Measurements from ENCODE around the gene POSTN.

DNA sequence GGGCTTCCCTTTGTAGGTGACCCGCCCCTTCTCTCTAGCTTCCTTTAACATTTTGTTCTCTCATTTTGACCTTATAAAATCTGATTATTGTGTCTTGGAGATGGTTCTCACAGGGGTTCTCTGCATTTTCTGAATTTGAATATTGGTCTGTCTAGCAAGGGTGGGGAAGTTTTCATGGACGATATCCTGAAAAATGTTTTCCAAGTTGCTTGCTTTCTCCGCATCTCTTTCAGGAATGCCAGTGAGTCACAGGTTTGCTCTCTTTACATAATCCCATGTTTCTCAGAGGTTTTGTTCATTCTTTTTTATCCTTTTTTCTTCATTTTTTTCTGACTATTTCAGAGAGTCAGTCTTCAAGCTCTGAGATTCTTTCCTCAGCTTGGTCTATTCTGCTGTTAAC, 53.6 kb downstream of the POSTN start:
- TF ChIP-seq SP4 (IDR thresholded peaks at IDR 0.05; ENCODE audit: low read length) (no peak), BCL11A (IDR thresholded peaks at IDR 0.05; ENCODE audit: low read depth in 2 of 2, low read length in 2 of 2) (no peak), HDAC2 (IDR thresholded peaks at IDR 0.05; ENCODE audit: borderline replicate concordance in 1 of 2, low read depth in 2 of 2, low read length in 2 of 2) (no peak), MAFK (IDR thresholded peaks at IDR 0.05; ENCODE audit: low read depth, low read length) (no peak), SP2 (IDR thresholded peaks at IDR 0.05; ENCODE audit: low read length) (no peak), POLR2A (IDR thresholded peaks at IDR 0.05; ENCODE audit: control extremely low read depth in 1 of 2, low read depth in 2 of 2, low read length in 2 of 2) (no peak)
- TF ChIP-seq, protein P1, sequence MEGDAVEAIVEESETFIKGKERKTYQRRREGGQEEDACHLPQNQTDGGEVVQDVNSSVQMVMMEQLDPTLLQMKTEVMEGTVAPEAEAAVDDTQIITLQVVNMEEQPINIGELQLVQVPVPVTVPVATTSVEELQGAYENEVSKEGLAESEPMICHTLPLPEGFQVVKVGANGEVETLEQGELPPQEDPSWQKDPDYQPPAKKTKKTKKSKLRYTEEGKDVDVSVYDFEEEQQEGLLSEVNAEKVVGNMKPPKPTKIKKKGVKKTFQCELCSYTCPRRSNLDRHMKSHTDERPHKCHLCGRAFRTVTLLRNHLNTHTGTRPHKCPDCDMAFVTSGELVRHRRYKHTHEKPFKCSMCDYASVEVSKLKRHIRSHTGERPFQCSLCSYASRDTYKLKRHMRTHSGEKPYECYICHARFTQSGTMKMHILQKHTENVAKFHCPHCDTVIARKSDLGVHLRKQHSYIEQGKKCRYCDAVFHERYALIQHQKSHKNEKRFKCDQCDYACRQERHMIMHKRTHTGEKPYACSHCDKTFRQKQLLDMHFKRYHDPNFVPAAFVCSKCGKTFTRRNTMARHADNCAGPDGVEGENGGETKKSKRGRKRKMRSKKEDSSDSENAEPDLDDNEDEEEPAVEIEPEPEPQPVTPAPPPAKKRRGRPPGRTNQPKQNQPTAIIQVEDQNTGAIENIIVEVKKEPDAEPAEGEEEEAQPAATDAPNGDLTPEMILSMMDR (IDR thresholded peaks at IDR 0.05; ENCODE audit: control extremely low read depth in 1 of 3, insufficient read depth in 1 of 3, low read depth in 1 of 3, low read length in 3 of 3), result no peak
- TF ChIP-seq, protein P2, sequence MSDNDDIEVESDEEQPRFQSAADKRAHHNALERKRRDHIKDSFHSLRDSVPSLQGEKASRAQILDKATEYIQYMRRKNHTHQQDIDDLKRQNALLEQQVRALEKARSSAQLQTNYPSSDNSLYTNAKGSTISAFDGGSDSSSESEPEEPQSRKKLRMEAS (IDR thresholded peaks at IDR 0.05), result no peak

Measured in H1 (cell line).